PC-3 (cell line): ENCODE measurements around the gene TSHZ2.

ENCODE experiments used
- EZH2 ChIP-seq: fragments of 300-600 bp; sonication (generic); IDR thresholded peaks from one replicate; pipeline ENCODE4 v1.6.1; 2017; ENCODE audit warnings: antibody characterized with exemption, mild to moderate bottlenecking, low read length; ENCODE audit not compliant: unreplicated experiment
- TF ChIP-seq, protein P1 (sequence below): fragments of 300-600 bp; sonication (generic); conservative IDR thresholded peaks from 2 replicates; pipeline ENCODE4 v1.5.1; 2017; ENCODE audit warnings: antibody characterized with exemption, low read depth, mild to moderate bottlenecking, low read length

DNA sequence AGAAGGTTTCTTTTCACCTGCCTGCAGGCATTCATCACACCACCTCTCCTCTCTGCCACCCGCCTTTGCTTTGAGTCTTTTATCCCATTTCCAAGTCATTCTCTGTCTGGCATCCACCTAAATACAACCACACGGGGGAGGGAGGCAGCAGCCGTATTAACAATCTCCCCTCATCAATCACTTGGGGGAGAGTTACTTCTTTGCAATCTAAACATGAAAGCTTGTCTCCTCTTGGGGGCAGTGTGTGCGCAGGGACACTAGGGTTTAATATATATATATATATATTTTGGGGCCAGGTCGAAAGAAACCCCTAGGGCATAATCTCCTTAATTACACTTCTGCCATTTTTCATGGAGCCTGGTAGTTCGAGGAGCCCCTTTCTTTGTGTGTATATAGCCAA is 214.5 kb downstream of the TSHZ2 start:
- TF ChIP-seq EZH2 = no peak
- TF ChIP-seq, protein P1, sequence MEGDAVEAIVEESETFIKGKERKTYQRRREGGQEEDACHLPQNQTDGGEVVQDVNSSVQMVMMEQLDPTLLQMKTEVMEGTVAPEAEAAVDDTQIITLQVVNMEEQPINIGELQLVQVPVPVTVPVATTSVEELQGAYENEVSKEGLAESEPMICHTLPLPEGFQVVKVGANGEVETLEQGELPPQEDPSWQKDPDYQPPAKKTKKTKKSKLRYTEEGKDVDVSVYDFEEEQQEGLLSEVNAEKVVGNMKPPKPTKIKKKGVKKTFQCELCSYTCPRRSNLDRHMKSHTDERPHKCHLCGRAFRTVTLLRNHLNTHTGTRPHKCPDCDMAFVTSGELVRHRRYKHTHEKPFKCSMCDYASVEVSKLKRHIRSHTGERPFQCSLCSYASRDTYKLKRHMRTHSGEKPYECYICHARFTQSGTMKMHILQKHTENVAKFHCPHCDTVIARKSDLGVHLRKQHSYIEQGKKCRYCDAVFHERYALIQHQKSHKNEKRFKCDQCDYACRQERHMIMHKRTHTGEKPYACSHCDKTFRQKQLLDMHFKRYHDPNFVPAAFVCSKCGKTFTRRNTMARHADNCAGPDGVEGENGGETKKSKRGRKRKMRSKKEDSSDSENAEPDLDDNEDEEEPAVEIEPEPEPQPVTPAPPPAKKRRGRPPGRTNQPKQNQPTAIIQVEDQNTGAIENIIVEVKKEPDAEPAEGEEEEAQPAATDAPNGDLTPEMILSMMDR = peak; percentile 21; the same call in 1 of the 2 replicates
